HEK293T (cell line): ENCODE results near the gene ENKD1.

Experiments
- CTCF ChIA-PET: fragments of 350-600 bp; formaldehyde crosslinking; extraction: SDS; loops from one replicate; lab custom pipeline; 2021; ENCODE audit warnings: antibody characterized with exemption, inconsistent platforms; lab: Yijun Ruan, JAX
- POLR2A ChIA-PET: fragments of 350-600 bp; formaldehyde crosslinking; extraction: SDS; loops from one replicate; lab custom pipeline; 2020; ENCODE audit warnings: antibody characterized with exemption, inconsistent platforms; lab: Yijun Ruan, JAX
- DNase-seq: peaks from one replicate; pipeline ENCODE4 v3.0.0; 2012; ENCODE audit warnings: mixed read lengths; ENCODE audit errors: extremely low spot score
- ARNT ChIP-seq: fragments of 450-650 bp; IDR thresholded peaks from 2 replicates; pipeline ENCODE4 v1.6.1; 2017; ENCODE audit warnings: mild to moderate bottlenecking
- BHLHE40 ChIP-seq: fragments of 450-650 bp; IDR thresholded peaks from 2 replicates; pipeline ENCODE4 v1.6.1; 2016; ENCODE audit warnings: mild to moderate bottlenecking, moderate library complexity, borderline replicate concordance
- CTBP1 ChIP-seq: fragments of 450-650 bp; IDR thresholded peaks from 2 replicates; pipeline ENCODE4 v1.6.1; 2016; ENCODE audit warnings: borderline replicate concordance
- ELF4 ChIP-seq: fragments of 450-650 bp; IDR thresholded peaks from 2 replicates; pipeline ENCODE4 v1.6.1; 2017; ENCODE audit warnings: antibody characterized with exemption
- FOXA1 ChIP-seq: fragments of 450-650 bp; IDR thresholded peaks from 2 replicates; pipeline ENCODE4 v1.6.1; 2016; ENCODE audit warnings: mild to moderate bottlenecking
- FOXK2 ChIP-seq: fragments of 450-650 bp; IDR thresholded peaks from 2 replicates; pipeline ENCODE4 v1.6.1; 2016; ENCODE audit warnings: mild to moderate bottlenecking
- FOXM1 ChIP-seq: fragments of 450-650 bp; IDR thresholded peaks from 2 replicates; pipeline ENCODE4 v1.6.1; 2017; ENCODE audit warnings: mild to moderate bottlenecking, borderline replicate concordance
- HDGF ChIP-seq: fragments of 450-650 bp; IDR thresholded peaks from 2 replicates; pipeline ENCODE4 v1.6.1; 2017; ENCODE audit warnings: antibody characterized with exemption, borderline replicate concordance
- L3MBTL2 ChIP-seq: fragments of 450-650 bp; conservative IDR thresholded peaks from 2 replicates; pipeline ENCODE4 v1.6.1; 2016; ENCODE audit warnings: mild to moderate bottlenecking
- LEF1 ChIP-seq: fragments of 450-650 bp; IDR thresholded peaks from 2 replicates; pipeline ENCODE4 v1.6.1; 2017; ENCODE audit warnings: mild to moderate bottlenecking, borderline replicate concordance
- NFRKB ChIP-seq: fragments of 450-650 bp; IDR thresholded peaks from 2 replicates; pipeline ENCODE4 v1.6.1; 2016; ENCODE audit warnings: mild to moderate bottlenecking, moderate library complexity
- PKNOX1 ChIP-seq: fragments of 450-650 bp; IDR thresholded peaks from 2 replicates; pipeline ENCODE4 v1.6.1; 2016
- SP1 ChIP-seq: fragments of 450-650 bp; IDR thresholded peaks from 2 replicates; pipeline ENCODE4 v1.6.1; 2017
- SUZ12 ChIP-seq: fragments of 450-650 bp; IDR thresholded peaks from 2 replicates; pipeline ENCODE4 v1.6.1; 2016; ENCODE audit warnings: mild to moderate bottlenecking
- TARDBP ChIP-seq: fragments of 450-650 bp; IDR thresholded peaks from 2 replicates; pipeline ENCODE4 v1.6.1; 2016
- ZNF384 ChIP-seq: fragments of 450-650 bp; IDR thresholded peaks from 2 replicates; pipeline ENCODE4 v1.6.1; 2016

ENKD1 gene

GRCh38 chr16:67664258-67664657, 2.3 kb downstream of the ENKD1 start:
- TF ChIP-seq BHLHE40, result no peak
- no peak for TF ChIP-seq FOXK2
- TF ChIP-seq ELF4, result no peak
- TF ChIP-seq CTBP1, result no peak
- TF ChIP-seq ZNF384, result no peak
- TF ChIP-seq LEF1, result no peak
- no peak for TF ChIP-seq ARNT
- no peak for TF ChIP-seq SUZ12
- TF ChIP-seq FOXM1, result no peak
- no peak for TF ChIP-seq PKNOX1
- no peak for TF ChIP-seq NFRKB
- TF ChIP-seq SP1, result no peak
- TF ChIP-seq TARDBP, result no peak
- TF ChIP-seq FOXA1, result no peak
- TF ChIP-seq L3MBTL2, result no peak
- DNase-seq, result no peak
- POLR2A ChIA-PET, result interaction anchor here (2.2 kb wide), 1 partner anchor 143 kb away, joined by 7 read pairs; no protein-coding TSS in a partner anchor
- CTCF ChIA-PET, result interaction anchor here (1.5 to 5.7 kb wide), 3 partner anchors 9 to 143 kb away, joined by 6 to 31 read pairs (median 7); no protein-coding TSS in a partner anchor

GRCh38 chr16:67663877-67664222, 2.7 kb downstream of the ENKD1 start:
- no peak for DNase-seq
- no peak for TF ChIP-seq TARDBP
- TF ChIP-seq FOXM1, result no peak
- no peak for TF ChIP-seq BHLHE40
- no peak for TF ChIP-seq ELF4
- no peak for TF ChIP-seq SUZ12
- no peak for TF ChIP-seq ARNT
- ChIA-PET CTCF (interaction anchor here (1.3 to 5.7 kb wide), 4 partner anchors 9 to 143 kb away, joined by 6 to 31 read pairs (median 6); no protein-coding TSS in a partner anchor), POLR2A (interaction anchor here (2.2 kb wide), 1 partner anchor 143 kb away, joined by 7 read pairs; no protein-coding TSS in a partner anchor)

GRCh38 chr16:67663151-67663876, 3.2 kb downstream of the ENKD1 start:
- CTCF ChIA-PET, result interaction anchor here (0.6 to 1.6 kb wide), 5 partner anchors 10 to 735 kb away, joined by 3 to 7 read pairs (median 6); no protein-coding TSS in a partner anchor
- no peak for DNase-seq

GRCh38 chr16:67662653-67663010, 3.9 kb downstream of the ENKD1 start:
- ChIA-PET POLR2A (interaction anchor here (1.4 to 2.2 kb wide), 2 partner anchors 142 to 575 kb away, joined by 3 to 7 read pairs; no protein-coding TSS in a partner anchor), CTCF (interaction anchor here (0.6 to 1.6 kb wide), 5 partner anchors 12 to 734 kb away, joined by 3 to 6 read pairs (median 5); no protein-coding TSS in a partner anchor)
- no peak for DNase-seq
- no peak for TF ChIP-seq FOXA1
- no peak for TF ChIP-seq HDGF
- no peak for TF ChIP-seq PKNOX1
- no peak for TF ChIP-seq NFRKB
- no peak for TF ChIP-seq CTBP1
- no peak for TF ChIP-seq ARNT
- no peak for TF ChIP-seq LEF1
- no peak for TF ChIP-seq ZNF384
- TF ChIP-seq SP1, result no peak

More at GRCh38 chr16:67663151-67663876, 3.2 kb downstream of the ENKD1 start:
- TF ChIP-seq L3MBTL2 (no peak), ELF4 (no peak), FOXM1 (no peak), NFRKB (no peak), SP1 (no peak), FOXK2 (no peak), HDGF (no peak), ZNF384 (no peak), CTBP1 (no peak), FOXA1 (no peak), ARNT (no peak), SUZ12 (no peak), LEF1 (no peak), TARDBP (no peak), PKNOX1 (no peak), BHLHE40 (no peak)
- POLR2A ChIA-PET, result interaction anchor here (1.4 to 2.2 kb wide), 2 partner anchors 142 to 574 kb away, joined by 3 to 7 read pairs; no protein-coding TSS in a partner anchor

- no peak for DNase-seq
- CTCF ChIA-PET, result interaction anchor here (0.6 to 2.5 kb wide), 2 partner anchors 141 to 204 kb away, joined by 4 to 13 read pairs; no protein-coding TSS in a partner anchor
- POLR2A ChIA-PET, result interaction anchor here (1.4 to 2.2 kb wide), 2 partner anchors 141 to 575 kb away, joined by 3 to 7 read pairs; no protein-coding TSS in a partner anchor
- TF ChIP-seq CTBP1 (no peak), ARNT (no peak), LEF1 (no peak), NFRKB (no peak), FOXA1 (no peak), TARDBP (no peak)
Measured at GRCh38 chr16:67661886-67662652, 4.5 kb downstream of the ENKD1 start.
